Measurements from ENCODE around the gene FAM162A. TPM values are rescaled to one million over a fixed set of nuclear protein-coding genes. Genes with fewer than 3 reads are reported as not detected.
A peak's percentile ranks its signal among the peaks of the same experiment; 100 is the strongest.
"Not testable (repeated sequence)": the region's sequence is repeated elsewhere in the genome, so short reads cannot be mapped to it uniquely, and the experiment has no call there.

FAM162A gene
- total and polyA plus RNA-seq, 8 donors, result 32.8 to 74.3 (median 50.9) TPM

DNA sequence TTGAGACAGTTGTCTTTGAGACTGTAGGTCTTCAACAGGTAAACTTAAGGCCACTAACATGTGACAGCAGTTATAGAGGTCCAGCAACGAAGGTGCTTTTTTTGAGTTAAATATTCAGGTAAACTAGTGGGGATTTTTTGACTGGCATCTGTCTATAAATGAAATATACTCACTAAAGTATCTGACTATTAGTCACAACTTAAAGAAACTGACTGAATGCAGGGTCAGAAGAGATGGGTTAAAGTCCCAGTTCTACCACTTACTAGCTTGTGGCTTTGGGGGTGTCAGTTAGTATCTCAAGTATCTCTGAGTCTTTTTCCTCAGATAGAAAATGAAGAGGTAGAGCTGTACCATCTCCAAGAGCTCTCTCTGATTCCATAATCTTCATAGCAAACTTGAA, 18.9 kb upstream of the FAM162A start:
- ATAC-seq, result peak in 2 of 4 donors; percentile 4 to 18
- FAIRE-seq, result no peak
- Histone ChIP-seq H3K4me1 (peaks cover 35 to 38% (median 38%) of the 10 kb centered on the region in 3 donors), H3K27me3 (no peaks in the 10 kb centered on the region), H3K27ac (peak overlapping the region; percentile 12 to 88 (median 58)), H3K9me3 (no peaks in the 10 kb centered on the region), H3K36me3 (no peaks in the 10 kb centered on the region), H3K4me3 (no peak overlapping the region)
- TF ChIP-seq, protein P1, sequence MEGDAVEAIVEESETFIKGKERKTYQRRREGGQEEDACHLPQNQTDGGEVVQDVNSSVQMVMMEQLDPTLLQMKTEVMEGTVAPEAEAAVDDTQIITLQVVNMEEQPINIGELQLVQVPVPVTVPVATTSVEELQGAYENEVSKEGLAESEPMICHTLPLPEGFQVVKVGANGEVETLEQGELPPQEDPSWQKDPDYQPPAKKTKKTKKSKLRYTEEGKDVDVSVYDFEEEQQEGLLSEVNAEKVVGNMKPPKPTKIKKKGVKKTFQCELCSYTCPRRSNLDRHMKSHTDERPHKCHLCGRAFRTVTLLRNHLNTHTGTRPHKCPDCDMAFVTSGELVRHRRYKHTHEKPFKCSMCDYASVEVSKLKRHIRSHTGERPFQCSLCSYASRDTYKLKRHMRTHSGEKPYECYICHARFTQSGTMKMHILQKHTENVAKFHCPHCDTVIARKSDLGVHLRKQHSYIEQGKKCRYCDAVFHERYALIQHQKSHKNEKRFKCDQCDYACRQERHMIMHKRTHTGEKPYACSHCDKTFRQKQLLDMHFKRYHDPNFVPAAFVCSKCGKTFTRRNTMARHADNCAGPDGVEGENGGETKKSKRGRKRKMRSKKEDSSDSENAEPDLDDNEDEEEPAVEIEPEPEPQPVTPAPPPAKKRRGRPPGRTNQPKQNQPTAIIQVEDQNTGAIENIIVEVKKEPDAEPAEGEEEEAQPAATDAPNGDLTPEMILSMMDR (IDR thresholded peaks at IDR 0.05), result no peak
- DNase-seq, result no peak
- 58 to 59% methylated on average over 1 of the region's 1 CpG for WGBS, 2 donors
- intact Hi-C loops (cut with DNase I), result no loop called here

DNA sequence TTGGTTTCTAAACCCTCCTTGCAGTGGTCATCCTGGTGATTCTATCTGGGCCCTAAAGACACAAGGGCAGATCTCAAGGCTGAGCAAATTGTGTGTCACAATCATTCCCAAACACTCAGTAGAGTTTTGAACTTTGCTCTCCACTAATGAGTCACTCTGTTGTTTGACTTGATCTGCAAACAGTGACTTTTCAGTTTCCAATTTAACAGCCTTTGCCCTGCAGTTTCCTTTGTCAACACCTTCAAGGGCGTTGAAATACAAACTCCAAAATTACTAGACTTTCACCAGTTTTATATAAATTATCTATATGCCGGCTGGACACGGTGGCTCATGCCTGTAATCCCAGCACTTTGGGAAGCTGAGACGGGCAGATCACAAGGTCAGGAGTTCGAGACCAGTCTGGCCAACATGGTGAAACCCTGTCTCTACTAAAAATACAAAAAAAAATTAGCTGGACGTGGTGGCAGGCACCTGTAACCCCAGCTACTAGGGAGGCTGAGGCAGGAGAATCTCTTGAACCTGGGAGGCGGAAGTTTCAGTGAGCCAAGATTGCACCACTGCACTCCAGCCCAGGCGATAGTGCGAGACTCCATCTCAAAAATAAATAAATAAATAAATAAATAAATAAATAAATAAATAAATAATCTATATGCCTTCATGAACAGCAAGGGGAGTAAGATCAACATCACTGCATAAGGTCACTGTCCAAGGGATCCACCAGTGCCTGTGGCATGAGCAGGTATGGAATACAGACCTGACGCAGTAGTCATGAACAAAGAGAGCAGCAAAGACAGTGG, 18.2 kb upstream of the FAM162A start:
- H3K9me3 ChIP-seq; intact Hi-C loops (cut with DNase I); H3K4me3 ChIP-seq; H3K36me3 ChIP-seq; H3K27me3 ChIP-seq: not testable (repeated sequence)
- DNase-seq, result peak in 3 of 6 donors; percentile 51 to 53 (median 52)
- peak; percentile 90 for FAIRE-seq
- peak; percentile 92 to 96 (median 95) for ATAC-seq
- Histone ChIP-seq H3K4me1 (peaks cover 35 to 38% (median 38%) of the 10 kb centered on the region in 3 donors), H3K27ac (peak overlapping the region; percentile 12 to 88 (median 58))
- WGBS, 2 donors, result 49 to 58% methylated on average over 10 of the region's 10 CpGs

DNA sequence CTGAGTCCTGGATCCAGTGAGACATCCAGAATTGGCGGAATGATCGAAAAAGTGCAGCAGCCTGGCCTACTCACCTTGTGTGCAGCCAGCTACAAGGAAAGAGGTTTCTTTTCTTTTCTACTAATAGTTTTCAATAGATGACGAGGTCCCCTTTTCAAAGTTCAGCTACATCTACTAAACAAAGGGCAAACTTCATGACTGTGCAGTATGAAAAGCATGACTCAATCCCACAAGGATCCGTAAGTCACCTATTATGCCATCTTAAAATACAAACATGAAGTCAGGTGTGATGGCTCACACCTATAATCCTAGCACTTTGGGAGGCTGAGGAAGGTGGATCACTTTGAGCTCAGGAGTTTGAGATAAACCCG, 17.6 kb upstream of the FAM162A start:
- Histone ChIP-seq H3K36me3 (no peaks in the 10 kb centered on the region), H3K27me3 (no peaks in the 10 kb centered on the region), H3K27ac (peak overlapping the region in 2 of 4 donors; percentile 85 to 88), H3K4me3 (no peak overlapping the region), H3K9me3 (no peaks in the 10 kb centered on the region), H3K4me1 (peaks cover 35% of the 10 kb centered on the region in 3 donors)
- DNase-seq (no peak), FAIRE-seq (no peak), ATAC-seq (peak in 3 of 4 donors; percentile 19 to 33 (median 25))
- TF ChIP-seq, protein P1 (IDR thresholded peaks at IDR 0.05), result no peak
- intact Hi-C loops (cut with DNase I), result no loop called here
- 79 to 84% methylated on average over 5 of the region's 5 CpGs for WGBS, 2 donors

DNA sequence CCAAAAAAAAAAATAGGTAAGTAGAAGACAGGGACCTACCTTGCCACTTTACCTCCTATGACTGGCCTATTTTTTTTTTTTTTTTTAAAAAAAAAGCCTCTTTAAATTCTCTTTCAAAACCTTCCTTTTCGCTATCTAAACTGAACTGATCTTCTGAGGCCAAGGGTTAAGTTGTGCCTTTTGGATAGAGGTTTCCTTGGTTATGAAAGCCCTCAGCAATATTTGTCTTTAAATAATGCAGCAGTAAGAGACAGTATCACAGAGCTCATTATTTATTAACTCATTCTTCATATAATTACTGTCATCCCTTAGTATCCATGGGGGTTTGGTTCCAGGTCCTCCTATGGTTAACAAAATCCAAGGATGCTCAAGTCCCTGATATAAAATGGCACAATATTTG, 9.9 kb upstream of the FAM162A start:
- Histone ChIP-seq H3K27me3 (no peaks in the 10 kb centered on the region), H3K4me1 (no peaks in the 10 kb centered on the region), H3K4me3 (no peak overlapping the region), H3K27ac (no peak overlapping the region), H3K36me3 (no peaks in the 10 kb centered on the region), H3K9me3 (no peaks in the 10 kb centered on the region)
- 93 to 100% methylated on average over 1 of the region's 1 CpG for WGBS, 2 donors
- ATAC-seq (no peak), FAIRE-seq (no peak), DNase-seq (no peak)
- intact Hi-C loops (cut with DNase I), result no loop called here
- TF ChIP-seq, protein P1 (IDR thresholded peaks at IDR 0.05), result no peak

DNA sequence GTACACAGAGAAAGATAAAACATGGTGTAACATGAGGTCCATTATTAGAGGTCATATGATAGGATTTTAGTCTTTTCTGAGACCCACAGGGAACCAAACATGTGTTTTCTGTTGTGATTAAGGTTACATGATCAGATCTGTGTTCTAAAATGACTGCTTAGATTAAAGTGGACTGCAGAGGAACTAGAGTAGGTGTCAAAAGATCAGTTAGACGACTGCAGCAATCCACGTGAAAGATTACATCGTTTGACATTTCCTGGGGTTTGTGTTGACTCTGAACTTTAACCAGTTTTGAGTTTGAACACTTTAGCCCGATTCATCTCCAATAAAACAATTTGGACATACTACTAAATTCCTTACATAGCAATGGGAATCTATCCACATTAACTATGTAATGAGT, 6.0 kb upstream of the FAM162A start:
- intact Hi-C loops (cut with DNase I), result no loop called here
- Histone ChIP-seq H3K4me1 (peaks cover 7% of the 10 kb centered on the region in 3 donors), H3K27ac (no peak overlapping the region), H3K36me3 (no peaks in the 10 kb centered on the region), H3K27me3 (no peaks in the 10 kb centered on the region), H3K4me3 (no peak overlapping the region), H3K9me3 (no peaks in the 10 kb centered on the region)
- DNase-seq (no peak), FAIRE-seq (no peak), ATAC-seq (no peak)
- 24 to 33% methylated on average over 4 of the region's 4 CpGs for WGBS, 2 donors
- TF ChIP-seq, protein P1 (IDR thresholded peaks at IDR 0.05), result no peak
